GM23338 (cell line): Measurements from ENCODE around the gene LANCL1. TPM values are rescaled to one million over a fixed set of nuclear protein-coding genes. Genes with fewer than 3 reads are reported as not detected.

Experiments
- ATAC-seq: fragments of 200-7000 bp; cut with Tn5 transposase; 3 replicates; pipeline ENCODE4 v1.9.1; 2020
- DNase-seq: peaks from one replicate; pipeline ENCODE4 v3.0.0-alpha.2; 2015; ENCODE audit warnings: low spot score
- H2AFZ ChIP-seq: fragments of 200-600 bp; sonication (generic); 2 replicates; pipeline ENCODE4 v1.8.0; 2016; ENCODE audit warnings: antibody characterized with exemption, mild to moderate bottlenecking, moderate library complexity
- H3F3A ChIP-seq: fragments of 200-600 bp; sonication (generic); replicated peaks from 2 replicates; pipeline ENCODE4 v1.8.0; 2017; ENCODE audit warnings: antibody characterized with exemption, mixed run types, low read depth
- H3K27ac ChIP-seq: fragments of 200-600 bp; sonication (generic); 2 replicates; pipeline ENCODE4 v1.6.1; 2016; ENCODE audit warnings: low read depth
- H3K27me3 ChIP-seq: fragments of 200-600 bp; sonication (generic); 2 replicates; pipeline ENCODE4 v1.8.0; 2016; ENCODE audit warnings: mild to moderate bottlenecking, mixed run types, moderate library complexity; ENCODE audit not compliant: insufficient read depth
- H3K36me3 ChIP-seq: fragments of 200-600 bp; sonication (generic); 2 replicates; pipeline ENCODE4 v1.8.0; 2016; ENCODE audit warnings: mild to moderate bottlenecking; ENCODE audit not compliant: insufficient read depth
- H3K4me1 ChIP-seq: fragments of 200-600 bp; sonication (generic); 2 replicates; pipeline ENCODE4 v1.8.0; 2016; ENCODE audit warnings: mild to moderate bottlenecking, moderate library complexity; ENCODE audit not compliant: insufficient read depth
- H3K4me2 ChIP-seq: fragments of 200-600 bp; sonication (generic); 2 replicates; pipeline ENCODE4 v1.7.1; 2017; ENCODE audit warnings: mixed run types
- H3K4me3 ChIP-seq: fragments of 200-600 bp; sonication (generic); 2 replicates; pipeline ENCODE4 v1.6.1; 2016; ENCODE audit warnings: mixed run types
- H3K79me2 ChIP-seq: fragments of 200-600 bp; sonication (generic); replicated peaks from 2 replicates; pipeline ENCODE4 v1.8.0; 2017; ENCODE audit warnings: mild to moderate bottlenecking; ENCODE audit not compliant: insufficient read depth
- H3K9me2 ChIP-seq: fragments of 200-600 bp; sonication (generic); 2 replicates; pipeline ENCODE4 v1.8.0; 2017; ENCODE audit not compliant: insufficient read depth
- H4K20me1 ChIP-seq: fragments of 200-600 bp; sonication (generic); replicated peaks from 2 replicates; pipeline ENCODE4 v1.8.0; 2017; ENCODE audit warnings: mild to moderate bottlenecking; ENCODE audit not compliant: insufficient read depth
- H3K27ac Mint-ChIP-seq: 2 replicates; pipeline ENCODE4 v1.8.0; 2020; ENCODE audit warnings: inconsistent platforms, mild to moderate bottlenecking, moderate library complexity, mixed read lengths
- H3K27me3 Mint-ChIP-seq: 3 replicates; pipeline ENCODE4 v1.8.0; 2022; ENCODE audit warnings: low read depth, mild to moderate bottlenecking, moderate library complexity, mixed read lengths, inconsistent platforms; ENCODE audit not compliant: insufficient read depth, poor library complexity
- H3K36me3 Mint-ChIP-seq: 3 replicates; pipeline ENCODE4 v1.8.0; 2021; ENCODE audit warnings: low read depth, mild to moderate bottlenecking, inconsistent platforms, moderate library complexity, mixed read lengths
- H3K4me1 Mint-ChIP-seq: 3 replicates; pipeline ENCODE4 v1.8.0; 2020; ENCODE audit warnings: mild to moderate bottlenecking, inconsistent platforms, mixed read lengths
- H3K4me3 Mint-ChIP-seq: 3 replicates; pipeline ENCODE4 v1.8.0; 2021; ENCODE audit warnings: moderate library complexity, mild to moderate bottlenecking, inconsistent platforms, mixed read lengths
- H3K9me3 Mint-ChIP-seq: 3 replicates; pipeline ENCODE4 v1.8.0; 2020; ENCODE audit warnings: moderate library complexity, mild to moderate bottlenecking, inconsistent platforms, mixed read lengths
- ETS1 ChIP-seq: IDR thresholded peaks from 2 replicates; pipeline ENCODE4 v1.6.1; 2016; ENCODE audit warnings: antibody characterized with exemption
- EZH2 ChIP-seq: fragments of 200-600 bp; sonication (generic); IDR thresholded peaks from one replicate; pipeline ENCODE4 v1.8.0; 2017; ENCODE audit warnings: antibody characterized with exemption, mild to moderate bottlenecking, low read depth; ENCODE audit not compliant: unreplicated experiment
- EZH2phosphoT487 ChIP-seq: fragments of 200-600 bp; sonication (generic); IDR thresholded peaks from one replicate; pipeline ENCODE4 v1.8.1; 2018; ENCODE audit warnings: antibody characterized with exemption; ENCODE audit not compliant: unreplicated experiment
- JUNB ChIP-seq: IDR thresholded peaks from one replicate; pipeline ENCODE4 v1.6.1; 2016; ENCODE audit warnings: antibody characterized with exemption; ENCODE audit not compliant: unreplicated experiment
- NANOG ChIP-seq: IDR thresholded peaks from 2 replicates; pipeline ENCODE4 v1.6.1; 2016; ENCODE audit warnings: antibody characterized with exemption, borderline replicate concordance
- POLR2AphosphoS5 ChIP-seq: IDR thresholded peaks from 2 replicates; pipeline ENCODE4 v1.6.1; 2016; ENCODE audit warnings: antibody characterized with exemption, low read depth
- REST ChIP-seq: IDR thresholded peaks from one replicate; pipeline ENCODE4 v1.6.1; 2018; ENCODE audit warnings: antibody characterized with exemption; ENCODE audit not compliant: unreplicated experiment
- STAT1 ChIP-seq: IDR thresholded peaks from one replicate; pipeline ENCODE4 v1.6.1; 2016; ENCODE audit warnings: antibody characterized with exemption; ENCODE audit not compliant: unreplicated experiment
- ZNF114 ChIP-seq: fragments of 250-450 bp; sonication (Bioruptor Pico); IDR thresholded peaks from 2 replicates; pipeline ENCODE4 v1.5.0; 2020; ENCODE audit warnings: mild to moderate bottlenecking, moderate library complexity
- ZNF331 ChIP-seq: fragments of 250-450 bp; sonication (Bioruptor Pico); IDR thresholded peaks from 2 replicates; pipeline ENCODE4 v1.5.0; 2020; ENCODE audit warnings: low read depth, mild to moderate bottlenecking, moderate library complexity
- polyA plus RNA-seq: library from polyadenylated mRNA; unstranded; fragments of >200 nt; fragmentation: Nextera tagmentation; extraction: Ambion mirVana; gene quantifications from 2 replicates; pipeline ENCODE4 v1.2.1, GENCODE V29; 2016
- total RNA-seq: library from RNA; depleted of rRNA; stranded (reverse); fragments of >200 nt; shearing (Covaris generic); gene quantifications from 2 replicates; pipeline ENCODE4 v1.2.3, GENCODE V29; 2014
- TF ChIP-seq, protein P1 (sequence below), 2 experiments: fragments of 200-600 bp in 1 of 2; sonication (generic) in 1 of 2; conservative IDR thresholded peaks; 2 replicates each; pipeline versions ENCODE4 v1.5.1 to v1.6.1; 2016 to 2017; ENCODE audit warnings: antibody characterized with exemption in 2 of 2, low read depth in 2 of 2, mild to moderate bottlenecking in 2 of 2, moderate library complexity in 1 of 2

LANCL1 gene
- total and polyA plus RNA-seq, 2 experiments from 2014 or later = 13.4 to 36.8 TPM

DNA sequence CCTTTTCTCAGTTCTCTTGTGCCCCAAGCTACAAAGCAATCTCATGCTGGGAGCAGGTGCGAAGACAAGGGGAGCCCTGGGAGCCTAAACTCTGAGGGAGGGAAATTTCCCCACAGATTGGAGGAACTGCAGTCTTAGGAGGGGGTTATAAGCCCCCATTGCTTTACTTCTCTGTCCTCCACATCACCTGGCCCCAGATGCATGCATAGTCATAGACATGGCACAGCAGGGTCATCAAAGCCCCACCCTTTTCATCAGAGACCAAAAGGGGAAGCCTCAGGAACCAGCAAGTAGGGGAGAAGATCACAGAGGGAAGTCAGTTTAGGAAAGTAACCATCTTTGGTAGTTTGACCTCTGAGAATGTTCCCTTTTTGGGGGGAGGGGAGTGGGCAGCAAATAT lies 33.7 kb downstream of the LANCL1 start:
- Mint-ChIP-seq H3K9me3 (peaks cover 13% of the 10 kb centered on the region; the same call in 2 of the 3 replicates), H3K27ac (no peak overlapping the region), H3K4me3 (peak overlapping the region; percentile 11; the same call in 1 of the 3 replicates), H3K4me1 (peaks cover 30% of the 10 kb centered on the region), H3K27me3 (no peaks in the 10 kb centered on the region), H3K36me3 (peaks cover 38% of the 10 kb centered on the region)
- no peak overlapping the region for H3K4me2 ChIP-seq
- DNase-seq = peak; percentile 27
- no peaks in the 10 kb centered on the region for H3F3A ChIP-seq
- no peak overlapping the region for H2AFZ ChIP-seq
- no peaks in the 10 kb centered on the region; the same call in 1 of the 2 replicates for H3K79me2 ChIP-seq
- TF ChIP-seq EZH2phosphoT487 = no peak
- TF ChIP-seq ZNF114 = no peak
- no peak for TF ChIP-seq EZH2
- no peak for TF ChIP-seq NANOG
- TF ChIP-seq, protein P1, sequence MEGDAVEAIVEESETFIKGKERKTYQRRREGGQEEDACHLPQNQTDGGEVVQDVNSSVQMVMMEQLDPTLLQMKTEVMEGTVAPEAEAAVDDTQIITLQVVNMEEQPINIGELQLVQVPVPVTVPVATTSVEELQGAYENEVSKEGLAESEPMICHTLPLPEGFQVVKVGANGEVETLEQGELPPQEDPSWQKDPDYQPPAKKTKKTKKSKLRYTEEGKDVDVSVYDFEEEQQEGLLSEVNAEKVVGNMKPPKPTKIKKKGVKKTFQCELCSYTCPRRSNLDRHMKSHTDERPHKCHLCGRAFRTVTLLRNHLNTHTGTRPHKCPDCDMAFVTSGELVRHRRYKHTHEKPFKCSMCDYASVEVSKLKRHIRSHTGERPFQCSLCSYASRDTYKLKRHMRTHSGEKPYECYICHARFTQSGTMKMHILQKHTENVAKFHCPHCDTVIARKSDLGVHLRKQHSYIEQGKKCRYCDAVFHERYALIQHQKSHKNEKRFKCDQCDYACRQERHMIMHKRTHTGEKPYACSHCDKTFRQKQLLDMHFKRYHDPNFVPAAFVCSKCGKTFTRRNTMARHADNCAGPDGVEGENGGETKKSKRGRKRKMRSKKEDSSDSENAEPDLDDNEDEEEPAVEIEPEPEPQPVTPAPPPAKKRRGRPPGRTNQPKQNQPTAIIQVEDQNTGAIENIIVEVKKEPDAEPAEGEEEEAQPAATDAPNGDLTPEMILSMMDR (conservative IDR thresholded peaks at IDR 0.05; ENCODE audit: low read depth in 2 of 2) = no peak
- TF ChIP-seq JUNB = no peak
- TF ChIP-seq REST = no peak
- TF ChIP-seq ETS1 = no peak
- no peak overlapping the region for H3K27ac ChIP-seq
- H3K27me3 ChIP-seq = no peaks in the 10 kb centered on the region
- peak; percentile 88 for ATAC-seq
- H3K36me3 ChIP-seq = no peaks in the 10 kb centered on the region
- H3K9me2 ChIP-seq = no peaks in the 10 kb centered on the region
- no peak overlapping the region for H3K4me3 ChIP-seq
- peaks cover 14% of the 10 kb centered on the region; the same call in 1 of the 2 replicates for H3K4me1 ChIP-seq
- H4K20me1 ChIP-seq = no peaks in the 10 kb centered on the region

GRCh38 chr2:210442457-210442856 lies 34.1 kb downstream of the LANCL1 start:
- no peak for ATAC-seq
- TF ChIP-seq POLR2AphosphoS5 = no peak
- no peak for TF ChIP-seq ZNF331 (CRISPR knock-in tag)
- no peak for TF ChIP-seq JUNB
- no peak for TF ChIP-seq NANOG
- no peak for TF ChIP-seq ETS1
- TF ChIP-seq REST = no peak
- TF ChIP-seq STAT1 = no peak
- TF ChIP-seq EZH2 = no peak

More at GRCh38 chr2:210442457-210442856, 34.1 kb downstream of the LANCL1 start:
- Histone ChIP-seq H3K36me3 (0 out of 2 replicates have a peak, but pooled peaks cover 1% of the 10 kb centered on the region), H2AFZ (no peak overlapping the region), H3K4me2 (no peak overlapping the region), H3K9me2 (no peaks in the 10 kb centered on the region), H3K4me3 (no peak overlapping the region), H4K20me1 (no peaks in the 10 kb centered on the region), H3F3A (no peaks in the 10 kb centered on the region), H3K4me1 (peaks cover 14% of the 10 kb centered on the region; the same call in 1 of the 2 replicates), H3K27ac (no peak overlapping the region), H3K27me3 (no peaks in the 10 kb centered on the region), H3K79me2 (no peaks in the 10 kb centered on the region)
- Mint-ChIP-seq H3K27me3 (no peaks in the 10 kb centered on the region), H3K4me1 (peaks cover 30% of the 10 kb centered on the region), H3K27ac (no peak overlapping the region), H3K36me3 (peaks cover 34% of the 10 kb centered on the region), H3K9me3 (peaks cover 9% of the 10 kb centered on the region; the same call in 2 of the 3 replicates), H3K4me3 (no peak overlapping the region)
- DNase-seq = no peak
